Mesodermal cell (in vitro differentiated cells): Measurements from ENCODE around the gene FLNB.
A peak's percentile ranks its signal among the peaks of the same experiment; 100 is the strongest.

Experiments used
- H3K27ac ChIP-seq: 2 replicates; pipeline ENCODE4 v1.7.0; 2013; ENCODE audit warnings: mild to moderate bottlenecking, low read depth, low read length, moderate library complexity; ENCODE audit not compliant: severe bottlenecking
- H3K36me3 ChIP-seq: 2 replicates; pipeline ENCODE4 v1.7.1; 2013; ENCODE audit warnings: mild to moderate bottlenecking, low read length, moderate library complexity; ENCODE audit not compliant: control insufficient read depth, insufficient read depth
- H3K4me1 ChIP-seq: one replicate; pipeline ENCODE4 v1.7.1; 2013; ENCODE audit warnings: mild to moderate bottlenecking, low read length; ENCODE audit not compliant: insufficient read depth, control insufficient read depth, poor library complexity, severe bottlenecking
- H3K4me3 ChIP-seq: 2 replicates; pipeline ENCODE4 v1.7.0; 2013; ENCODE audit warnings: low read length, control low read depth, mild to moderate bottlenecking; ENCODE audit not compliant: insufficient read depth, poor library complexity, severe bottlenecking; ENCODE audit errors: extremely low read depth
- H3K9me3 ChIP-seq: 2 replicates; pipeline ENCODE4 v1.7.1; 2013; ENCODE audit warnings: mild to moderate bottlenecking, low read length, moderate library complexity; ENCODE audit not compliant: control insufficient read depth
- WGBS, 2 experiments: methylation state at CpG; one replicate each; pipeline ENCODE4 v1.1.5; 2013; ENCODE audit warnings: missing lambda C conversion rate in 2 of 2; ENCODE audit not compliant: insufficient coverage in 2 of 2; 5-methylcytosine and 5-hydroxymethylcytosine counted together

The FLNB gene

GRCh38 chr3:58032186-58032585, 24.0 kb downstream of the FLNB start:
- WGBS, 2 experiments = 61 to 76% methylated on average over 3 of the region's 4 CpGs
- Histone ChIP-seq H3K27ac (peak overlapping the region; percentile 64), H3K9me3 (no peaks in the 10 kb centered on the region), H3K4me1 (peaks cover 34% of the 10 kb centered on the region), H3K4me3 (no peak overlapping the region), H3K36me3 (peaks cover 20% of the 10 kb centered on the region)

GRCh38 chr3:58034738-58035523, 26.7 kb downstream of the FLNB start:
- WGBS, 2 experiments = 40 to 90% methylated on average over 2 of the region's 6 CpGs
- Histone ChIP-seq H3K27ac (no peak overlapping the region), H3K36me3 (peaks cover 24% of the 10 kb centered on the region), H3K9me3 (no peaks in the 10 kb centered on the region), H3K4me1 (peaks cover 44% of the 10 kb centered on the region), H3K4me3 (no peak overlapping the region)

- Histone ChIP-seq H3K4me3 (no peak overlapping the region), H3K36me3 (peaks cover 18% of the 10 kb centered on the region), H3K9me3 (no peaks in the 10 kb centered on the region), H3K27ac (peak overlapping the region; percentile 37), H3K4me1 (peaks cover 51% of the 10 kb centered on the region)
- 90 to 92% methylated on average over 8 of the region's 11 CpGs for WGBS, 2 experiments
These were observed 27.5 kb downstream of the FLNB start for GRCh38 chr3:58035524-58036255.

- 76 to 85% methylated on average over 6 to 7 of the region's 8 CpGs for WGBS, 2 experiments
- peaks cover 58% of the 10 kb centered on the region for H3K4me1 ChIP-seq
- H3K27ac ChIP-seq = peak overlapping the region; percentile 37
- H3K9me3 ChIP-seq = no peaks in the 10 kb centered on the region
- H3K4me3 ChIP-seq = no peak overlapping the region
- H3K36me3 ChIP-seq = peaks cover 18% of the 10 kb centered on the region
These were observed 28.2 kb downstream of the FLNB start for GRCh38 chr3:58036293-58037032.

GRCh38 chr3:58037141-58037910, 29.1 kb downstream of the FLNB start:
- 93 to 97% methylated on average over 9 to 11 of the region's 13 CpGs for WGBS, 2 experiments
- no peak overlapping the region for H3K4me3 ChIP-seq
- peaks cover 18% of the 10 kb centered on the region for H3K36me3 ChIP-seq
- H3K9me3 ChIP-seq = no peaks in the 10 kb centered on the region
- H3K4me1 ChIP-seq = peaks cover 58% of the 10 kb centered on the region
- no peak overlapping the region for H3K27ac ChIP-seq

- Histone ChIP-seq H3K4me1 (peaks cover 70% of the 10 kb centered on the region), H3K36me3 (peaks cover 18% of the 10 kb centered on the region), H3K27ac (no peak overlapping the region), H3K4me3 (no peak overlapping the region), H3K9me3 (no peaks in the 10 kb centered on the region)
- WGBS, 2 experiments = 80 to 87% methylated on average over 7 of the region's 8 CpGs
These were observed 30.6 kb downstream of the FLNB start for GRCh38 chr3:58038675-58039292.

- H3K4me3 ChIP-seq = no peak overlapping the region
- H3K36me3 ChIP-seq = peaks cover 12% of the 10 kb centered on the region
- no peaks in the 10 kb centered on the region for H3K9me3 ChIP-seq
- 56 to 78% methylated on average over 2 of the region's 2 CpGs for WGBS, 2 experiments
- H3K27ac ChIP-seq = no peak overlapping the region
- peaks cover 78% of the 10 kb centered on the region for H3K4me1 ChIP-seq
These were observed 31.4 kb downstream of the FLNB start for GRCh38 chr3:58039601-58040000.

GRCh38 chr3:58041182-58041825, 33.1 kb downstream of the FLNB start:
- WGBS, 2 experiments = 76 to 80% methylated on average over 2 to 4 of the region's 5 CpGs
- no peak overlapping the region for H3K4me3 ChIP-seq
- H3K36me3 ChIP-seq = peaks cover 12% of the 10 kb centered on the region
- H3K9me3 ChIP-seq = no peaks in the 10 kb centered on the region
- peaks cover 71% of the 10 kb centered on the region for H3K4me1 ChIP-seq
- H3K27ac ChIP-seq = peak overlapping the region; percentile 75

- peaks cover 67% of the 10 kb centered on the region for H3K4me1 ChIP-seq
- peaks cover 13% of the 10 kb centered on the region for H3K36me3 ChIP-seq
- H3K4me3 ChIP-seq = no peak overlapping the region
- WGBS, 2 experiments = 74 to 86% methylated on average over 1 to 2 of the region's 2 CpGs
- no peaks in the 10 kb centered on the region for H3K9me3 ChIP-seq
- H3K27ac ChIP-seq = peak overlapping the region; percentile 75
These were observed 33.7 kb downstream of the FLNB start for GRCh38 chr3:58041826-58042324.
